ENCODE results near the gene AQP5.

AQP5 gene

DNA sequence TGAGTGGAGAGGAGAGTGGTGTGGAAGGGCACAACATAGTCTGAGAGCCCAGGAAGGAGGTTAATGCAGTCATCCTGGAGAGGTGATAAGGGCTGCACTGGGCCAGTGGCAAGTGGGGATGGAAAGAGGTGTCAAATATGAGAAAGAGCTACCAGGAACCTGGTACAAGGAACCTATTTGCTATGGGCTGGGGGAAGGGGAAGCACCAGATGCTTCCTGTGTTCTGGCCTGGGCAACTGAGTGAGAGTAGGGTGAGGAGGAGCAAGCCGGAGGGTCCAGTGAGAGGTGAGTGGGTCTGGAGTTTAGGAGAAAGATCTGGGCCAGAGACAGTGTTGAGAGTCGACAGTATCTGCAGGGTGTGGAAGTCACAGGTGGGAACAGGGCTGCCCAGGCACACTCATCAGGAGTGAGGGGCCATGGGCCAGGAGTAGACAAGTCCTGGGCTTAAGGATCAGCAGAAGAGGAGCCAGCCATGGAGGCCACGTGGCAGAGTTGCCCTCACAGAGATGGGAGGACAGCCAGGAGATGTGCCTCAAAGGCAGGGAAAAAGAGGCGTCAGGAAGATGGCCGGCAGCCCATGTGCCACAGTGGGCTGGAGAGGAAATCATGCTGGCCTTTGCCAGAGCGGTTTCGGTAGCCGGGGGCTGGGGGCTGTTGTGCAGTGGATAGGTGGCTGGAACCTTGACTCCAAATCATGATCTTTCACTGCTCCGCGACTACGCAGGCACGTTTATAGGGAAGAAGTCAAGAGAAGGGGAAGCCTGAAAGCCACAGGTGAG lies 8.2 kb downstream of the AQP5 start:
- H3K27ac ChIP-seq: no peak overlapping the region
- no peak for TF ChIP-seq ZFX (IDR thresholded peaks at IDR 0.05)

DNA sequence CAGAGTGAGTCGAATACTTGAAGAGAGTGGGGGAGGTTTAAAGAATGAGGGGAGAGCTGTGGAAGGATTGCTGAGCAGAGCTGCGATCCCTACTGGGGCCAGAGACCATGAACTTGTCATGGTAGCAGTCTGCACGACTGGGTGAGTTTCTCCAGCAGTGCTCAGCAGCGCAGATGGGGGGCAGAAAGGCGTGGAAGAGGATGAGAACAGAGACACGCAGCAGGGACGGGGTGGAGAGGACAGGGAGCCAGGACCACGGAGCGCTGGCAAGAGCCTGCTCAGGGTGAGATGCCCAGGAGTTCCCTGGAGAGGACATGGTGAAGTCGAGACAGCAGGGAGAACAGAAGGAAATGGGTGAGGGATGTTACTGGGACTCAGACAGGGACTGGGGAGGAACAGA lies 9.0 kb downstream of the AQP5 start:
- no peak for TF ChIP-seq ZFX (IDR thresholded peaks at IDR 0.05)
- TF ChIP-seq, protein P1, sequence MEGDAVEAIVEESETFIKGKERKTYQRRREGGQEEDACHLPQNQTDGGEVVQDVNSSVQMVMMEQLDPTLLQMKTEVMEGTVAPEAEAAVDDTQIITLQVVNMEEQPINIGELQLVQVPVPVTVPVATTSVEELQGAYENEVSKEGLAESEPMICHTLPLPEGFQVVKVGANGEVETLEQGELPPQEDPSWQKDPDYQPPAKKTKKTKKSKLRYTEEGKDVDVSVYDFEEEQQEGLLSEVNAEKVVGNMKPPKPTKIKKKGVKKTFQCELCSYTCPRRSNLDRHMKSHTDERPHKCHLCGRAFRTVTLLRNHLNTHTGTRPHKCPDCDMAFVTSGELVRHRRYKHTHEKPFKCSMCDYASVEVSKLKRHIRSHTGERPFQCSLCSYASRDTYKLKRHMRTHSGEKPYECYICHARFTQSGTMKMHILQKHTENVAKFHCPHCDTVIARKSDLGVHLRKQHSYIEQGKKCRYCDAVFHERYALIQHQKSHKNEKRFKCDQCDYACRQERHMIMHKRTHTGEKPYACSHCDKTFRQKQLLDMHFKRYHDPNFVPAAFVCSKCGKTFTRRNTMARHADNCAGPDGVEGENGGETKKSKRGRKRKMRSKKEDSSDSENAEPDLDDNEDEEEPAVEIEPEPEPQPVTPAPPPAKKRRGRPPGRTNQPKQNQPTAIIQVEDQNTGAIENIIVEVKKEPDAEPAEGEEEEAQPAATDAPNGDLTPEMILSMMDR (conservative IDR thresholded peaks at IDR 0.05): no peak
- H3K27ac ChIP-seq: no peak overlapping the region

DNA sequence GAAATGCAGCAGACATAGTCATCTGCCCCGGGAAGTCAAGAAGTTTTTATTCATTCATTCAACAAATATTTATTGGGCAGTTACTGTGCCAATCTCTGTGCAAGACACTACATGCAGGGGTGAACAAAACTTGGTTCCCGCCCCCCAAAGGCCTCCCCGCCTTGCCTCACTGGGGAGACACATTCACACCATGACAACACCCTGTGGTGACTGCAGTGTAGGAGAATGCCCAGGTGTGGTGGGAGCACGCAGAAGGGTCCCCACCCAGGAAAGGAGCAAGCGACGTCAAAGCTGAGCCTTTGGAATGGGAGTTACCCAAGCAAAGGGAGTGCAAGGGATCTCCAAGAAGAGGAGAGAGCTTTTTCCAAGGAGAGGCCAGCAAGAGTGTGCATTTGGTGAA lies 9.5 kb downstream of the AQP5 start:
- TF ChIP-seq, protein P1 (conservative IDR thresholded peaks at IDR 0.05): no peak
- TF ChIP-seq ZFX (IDR thresholded peaks at IDR 0.05): no peak
- H3K27ac ChIP-seq: no peak overlapping the region

DNA sequence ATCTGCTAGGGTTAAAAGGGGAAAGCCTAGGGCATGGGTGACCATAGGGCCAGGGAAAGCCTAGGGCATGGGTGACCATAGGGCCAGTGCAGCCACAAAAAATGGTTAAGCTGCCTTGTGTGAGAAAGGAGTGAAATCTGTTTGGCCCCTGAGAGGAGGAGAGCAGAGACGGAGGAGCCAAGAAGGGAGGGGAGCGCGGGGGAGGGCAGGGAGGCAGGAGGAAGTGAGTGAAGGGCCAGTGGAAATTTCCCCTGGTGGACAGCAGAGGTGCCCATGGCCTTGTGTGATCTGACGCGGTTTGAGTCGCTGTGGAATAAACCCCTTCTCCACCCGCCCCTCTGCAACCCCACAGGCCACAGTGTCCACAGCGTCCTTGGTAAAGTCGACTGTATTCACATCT lies 10.5 kb downstream of the AQP5 start:
- no peak overlapping the region for H3K27ac ChIP-seq
- TF ChIP-seq ZFX (IDR thresholded peaks at IDR 0.05): no peak
- TF ChIP-seq, protein P1 (conservative IDR thresholded peaks at IDR 0.05): no peak

DNA sequence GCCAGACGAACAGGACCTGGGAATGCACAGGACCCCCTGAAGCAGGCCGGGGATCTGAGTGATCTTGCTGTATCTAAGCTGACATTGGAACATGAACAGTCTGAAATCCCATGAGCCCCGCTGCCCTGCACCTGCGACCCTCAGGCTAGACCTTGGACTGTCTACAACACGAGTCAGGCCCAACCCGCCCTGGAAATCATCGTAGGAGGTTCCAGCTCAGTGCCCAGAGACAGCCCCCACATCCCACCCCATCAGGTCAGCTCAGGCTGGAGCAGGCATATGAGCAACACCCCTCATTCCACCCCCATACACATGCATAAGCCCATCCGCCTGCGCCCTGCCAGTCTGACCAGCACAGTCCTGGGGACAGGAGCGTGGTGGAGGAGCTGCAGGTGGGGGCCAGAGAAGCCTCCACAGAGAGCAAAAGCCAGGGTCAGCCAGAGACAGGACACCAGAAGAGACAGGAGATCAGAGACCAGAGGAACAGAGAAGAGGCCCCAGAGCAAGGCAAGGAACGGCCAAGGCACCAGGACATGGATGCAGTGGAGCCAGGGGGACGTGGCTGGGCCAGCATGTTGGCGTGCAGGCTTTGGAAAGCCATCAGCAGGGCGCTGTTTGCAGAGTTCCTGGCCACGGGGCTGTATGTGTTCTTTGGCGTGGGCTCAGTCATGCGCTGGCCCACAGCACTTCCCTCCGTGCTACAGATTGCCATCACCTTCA lies 11.1 kb downstream of the AQP5 start, which contains the start of gene AQP6:
Gene AQP6, plus strand, starts transcription at position 307 of the 720 bp plus-strand sequence. Its CDS starts 227 bp downstream, at position 534.
- TF ChIP-seq, protein P1 (conservative IDR thresholded peaks at IDR 0.05): no peak
- TF ChIP-seq ZFX (IDR thresholded peaks at IDR 0.05): no peak

DNA sequence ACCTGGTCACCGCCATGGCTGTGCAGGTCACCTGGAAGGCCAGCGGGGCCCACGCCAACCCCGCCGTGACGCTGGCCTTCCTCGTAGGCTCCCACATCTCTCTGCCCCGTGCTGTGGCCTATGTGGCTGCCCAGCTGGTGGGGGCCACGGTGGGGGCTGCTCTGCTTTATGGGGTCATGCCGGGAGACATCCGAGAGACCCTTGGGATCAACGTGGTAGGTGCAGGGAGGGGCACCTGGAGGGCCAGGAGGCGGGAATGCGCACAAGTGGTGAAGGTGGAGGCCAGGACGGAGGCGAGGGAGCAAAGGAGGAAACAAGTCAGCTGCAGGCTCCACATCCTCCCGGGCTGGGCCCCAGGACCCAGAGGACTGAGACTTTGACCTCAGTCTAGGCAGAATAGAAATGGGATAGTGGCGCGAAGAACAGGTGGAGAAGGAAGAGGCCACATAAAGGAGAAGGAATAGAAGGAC lies 11.7 kb downstream of the AQP5 start:
- no peak overlapping the region for H3K27ac ChIP-seq
- TF ChIP-seq, protein P1 (conservative IDR thresholded peaks at IDR 0.05): no peak
- TF ChIP-seq ZFX (IDR thresholded peaks at IDR 0.05): no peak

More for the DNA sequence above, 11.1 kb downstream of the AQP5 start, which contains the start of gene AQP6:
- H3K27ac ChIP-seq: no peak within 1 kb of the TSS

DNA sequence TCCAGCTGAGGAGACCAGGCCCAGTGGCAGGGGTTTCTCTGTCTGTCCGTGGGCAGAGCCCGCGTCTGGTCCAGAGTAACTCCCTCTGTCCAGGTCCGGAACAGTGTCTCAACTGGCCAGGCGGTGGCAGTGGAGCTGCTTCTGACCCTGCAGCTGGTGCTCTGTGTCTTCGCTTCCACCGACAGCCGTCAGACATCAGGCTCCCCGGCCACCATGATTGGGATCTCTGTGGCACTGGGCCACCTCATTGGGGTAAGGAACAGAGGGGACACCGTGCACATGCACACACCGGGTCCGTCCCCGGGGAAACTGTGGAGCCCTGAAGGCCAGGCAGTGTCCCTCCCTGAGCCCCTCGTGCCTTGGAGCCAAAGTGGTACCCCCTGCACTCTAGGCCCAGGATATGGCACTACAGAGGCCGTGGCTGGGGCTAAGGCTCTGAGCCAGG lies 12.6 kb downstream of the AQP5 start:
- no peak for TF ChIP-seq ZFX (IDR thresholded peaks at IDR 0.05)
- no peak overlapping the region for H3K27ac ChIP-seq

DNA sequence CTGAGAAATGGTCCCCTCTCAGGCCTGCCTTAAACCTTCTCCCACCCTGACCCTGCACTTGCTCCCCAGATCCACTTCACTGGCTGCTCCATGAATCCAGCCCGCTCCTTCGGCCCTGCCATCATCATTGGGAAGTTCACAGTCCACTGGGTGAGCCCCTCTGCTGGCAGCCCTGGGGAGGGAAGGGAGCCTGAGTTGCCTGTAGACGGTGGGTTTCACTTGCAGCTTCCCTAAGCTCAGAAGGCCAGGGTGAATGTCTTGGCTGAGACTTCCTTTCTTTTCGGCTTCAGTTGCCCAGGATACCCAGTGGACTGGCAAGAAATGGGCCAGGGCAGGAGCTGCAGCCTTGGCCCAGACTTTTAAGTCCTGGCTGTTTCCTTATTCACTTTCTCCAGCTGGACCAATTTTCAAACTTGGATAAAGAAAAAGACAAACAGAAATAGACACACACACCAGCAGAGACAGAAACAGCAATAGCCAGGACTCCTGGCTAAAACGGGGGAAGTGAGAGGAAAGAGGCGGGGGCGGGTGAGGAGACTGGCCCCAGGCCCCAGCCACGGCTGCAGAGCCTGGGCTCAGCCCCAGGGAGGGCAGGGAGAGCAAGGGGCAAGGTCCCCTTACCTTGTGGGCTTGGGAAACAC lies 13.1 kb downstream of the AQP5 start:
- H3K27ac ChIP-seq: no peak overlapping the region
- no peak for TF ChIP-seq ZFX (IDR thresholded peaks at IDR 0.05)
- TF ChIP-seq, protein P1 (conservative IDR thresholded peaks at IDR 0.05): no peak

Measured in C4-2B (cell line).